Neutrophil (primary cell): ENCODE data around the gene LSP1.

ENCODE experiments used
- H3K27ac ChIP-seq: fragments of 200-600 bp; sonication (generic); 2 replicates; pipeline ENCODE4 v1.5.1; 2016; ENCODE audit warnings: mild to moderate bottlenecking, moderate library complexity
- H3K27me3 ChIP-seq: fragments of 200-600 bp; sonication (generic); 2 replicates; pipeline ENCODE4 v1.6.0; 2016; ENCODE audit warnings: mild to moderate bottlenecking
- H3K36me3 ChIP-seq: fragments of 200-600 bp; sonication (generic); 2 replicates; pipeline ENCODE4 v1.5.1; 2017
- H3K4me1 ChIP-seq, 2 experiments: fragments of 200-600 bp in 1 of 2; sonication (generic) in 1 of 2; 1 replicate in 1 of 2; 2 replicates in 1 of 2; pipeline versions ENCODE4 v1.5.1 to v1.6.1; 2013 to 2016; ENCODE audit warnings: low read depth in 1 of 2, low read length in 1 of 2, mild to moderate bottlenecking in 1 of 2, moderate library complexity in 1 of 2; ENCODE audit not compliant: control insufficient read depth in 1 of 2, insufficient read depth in 1 of 2
- H3K4me3 ChIP-seq, 2 experiments: fragments of 200-600 bp in 1 of 2; sonication (generic) in 1 of 2; 1 replicate in 1 of 2; 2 replicates in 1 of 2; pipeline ENCODE4 v1.5.1; 2013 to 2016; ENCODE audit warnings: low read depth in 1 of 2, low read length in 1 of 2, mild to moderate bottlenecking in 1 of 2, moderate library complexity in 1 of 2
- H3K9me3 ChIP-seq: fragments of 200-600 bp; sonication (generic); 2 replicates; pipeline ENCODE4 v1.5.1; 2016
- TF ChIP-seq, protein P1 (sequence below): fragments of 200-600 bp; sonication (generic); IDR thresholded peaks from 2 replicates; pipeline ENCODE4 v1.5.1; 2016; ENCODE audit warnings: antibody characterized with exemption

LSP1 gene

DNA sequence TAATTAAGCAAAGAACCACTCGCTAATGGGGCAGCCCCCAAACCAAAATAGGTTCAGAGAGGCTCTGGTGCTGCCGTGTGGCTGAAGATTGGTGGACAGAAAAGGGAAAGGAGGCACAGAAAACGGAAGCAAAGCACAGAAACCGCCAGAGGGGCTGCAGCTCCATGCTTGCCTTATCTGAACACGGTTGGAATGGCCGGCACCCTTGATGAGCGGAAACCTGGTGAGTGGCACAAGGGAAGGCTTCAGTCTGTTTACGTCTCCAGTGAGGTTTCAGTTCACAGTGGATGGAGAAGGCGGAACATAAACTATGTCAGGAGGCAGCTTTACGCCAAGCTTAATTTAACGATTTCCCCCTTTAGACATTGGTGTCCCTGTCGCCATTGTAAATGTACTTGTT, 44.0 kb downstream of the LSP1 start:
- TF ChIP-seq, protein P1, sequence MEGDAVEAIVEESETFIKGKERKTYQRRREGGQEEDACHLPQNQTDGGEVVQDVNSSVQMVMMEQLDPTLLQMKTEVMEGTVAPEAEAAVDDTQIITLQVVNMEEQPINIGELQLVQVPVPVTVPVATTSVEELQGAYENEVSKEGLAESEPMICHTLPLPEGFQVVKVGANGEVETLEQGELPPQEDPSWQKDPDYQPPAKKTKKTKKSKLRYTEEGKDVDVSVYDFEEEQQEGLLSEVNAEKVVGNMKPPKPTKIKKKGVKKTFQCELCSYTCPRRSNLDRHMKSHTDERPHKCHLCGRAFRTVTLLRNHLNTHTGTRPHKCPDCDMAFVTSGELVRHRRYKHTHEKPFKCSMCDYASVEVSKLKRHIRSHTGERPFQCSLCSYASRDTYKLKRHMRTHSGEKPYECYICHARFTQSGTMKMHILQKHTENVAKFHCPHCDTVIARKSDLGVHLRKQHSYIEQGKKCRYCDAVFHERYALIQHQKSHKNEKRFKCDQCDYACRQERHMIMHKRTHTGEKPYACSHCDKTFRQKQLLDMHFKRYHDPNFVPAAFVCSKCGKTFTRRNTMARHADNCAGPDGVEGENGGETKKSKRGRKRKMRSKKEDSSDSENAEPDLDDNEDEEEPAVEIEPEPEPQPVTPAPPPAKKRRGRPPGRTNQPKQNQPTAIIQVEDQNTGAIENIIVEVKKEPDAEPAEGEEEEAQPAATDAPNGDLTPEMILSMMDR: no peak
- peaks cover 13% of the 10 kb centered on the region in 2 experiments for H3K4me1 ChIP-seq
- peaks cover 7% of the 10 kb centered on the region for H3K36me3 ChIP-seq

GRCh38 chr11:1899090-1899489, 46.2 kb downstream of the LSP1 start:
- TF ChIP-seq, protein P1: no peak
- Histone ChIP-seq H3K27ac (no peak overlapping the region), H3K27me3 (no peaks in the 10 kb centered on the region), H3K36me3 (no peaks in the 10 kb centered on the region), H3K4me3 (no peak overlapping the region), H3K9me3 (no peaks in the 10 kb centered on the region), H3K4me1 (peaks cover 13% of the 10 kb centered on the region in 2 experiments)

More for the DNA sequence above, 44.0 kb downstream of the LSP1 start:
- peak overlapping the region; percentile 58 for H3K27ac ChIP-seq
- peak overlapping the region; percentile 1 to 32 for H3K4me3 ChIP-seq
- H3K9me3 ChIP-seq: no peaks in the 10 kb centered on the region
- no peaks in the 10 kb centered on the region for H3K27me3 ChIP-seq

DNA sequence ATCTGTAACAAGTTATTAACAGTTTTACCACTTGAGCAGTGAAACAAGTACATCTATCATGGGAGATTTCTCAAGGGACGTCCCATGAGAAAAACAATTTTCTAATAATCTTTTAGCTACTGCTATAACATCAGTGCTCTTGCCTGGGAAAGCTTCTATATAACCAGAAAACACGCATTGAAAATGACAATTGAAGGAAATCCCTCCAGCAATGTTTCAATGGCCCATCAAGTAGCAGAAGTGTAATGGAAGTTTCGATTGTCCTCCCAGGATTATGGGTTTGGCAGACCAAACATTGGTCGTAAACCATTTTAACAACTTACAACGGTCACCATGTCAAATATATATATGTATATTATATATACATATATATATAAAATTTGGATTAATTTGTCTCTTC, 46.8 kb downstream of the LSP1 start:
- no peak overlapping the region for H3K4me3 ChIP-seq
- no peaks in the 10 kb centered on the region for H3K27me3 ChIP-seq

GRCh38 chr11:1906181-1906580, 53.3 kb downstream of the LSP1 start:
- TF ChIP-seq, protein P1: no peak

More for the DNA sequence above, 46.8 kb downstream of the LSP1 start:
- Histone ChIP-seq H3K4me1 (peaks cover 13% of the 10 kb centered on the region in 2 experiments), H3K9me3 (no peaks in the 10 kb centered on the region), H3K27ac (no peak overlapping the region), H3K36me3 (no peaks in the 10 kb centered on the region)
- TF ChIP-seq, protein P1: no peak

GRCh38 chr11:1906611-1907423, 53.9 kb downstream of the LSP1 start:
- peaks cover 1 to 3% of the 10 kb centered on the region in 2 experiments for H3K4me1 ChIP-seq
- H3K27me3 ChIP-seq: no peaks in the 10 kb centered on the region
- TF ChIP-seq, protein P1: no peak
- no peak overlapping the region for H3K4me3 ChIP-seq
- no peak overlapping the region for H3K27ac ChIP-seq
- no peaks in the 10 kb centered on the region for H3K36me3 ChIP-seq
- no peaks in the 10 kb centered on the region for H3K9me3 ChIP-seq

More at GRCh38 chr11:1906181-1906580, 53.3 kb downstream of the LSP1 start:
- Histone ChIP-seq H3K36me3 (no peaks in the 10 kb centered on the region), H3K4me3 (no peak overlapping the region), H3K27ac (no peak overlapping the region), H3K9me3 (no peaks in the 10 kb centered on the region), H3K27me3 (no peaks in the 10 kb centered on the region), H3K4me1 (no peaks in the 10 kb centered on the region)
